Ishikawa (cell line): ENCODE results near the gene ATP6V0A1.

Experiments
- CEBPB ChIP-seq: IDR thresholded peaks from 2 replicates; pipeline ENCODE4 v1.6.1; 2012
- CREB1 ChIP-seq: IDR thresholded peaks from 2 replicates; pipeline ENCODE4 v1.6.1; 2012; ENCODE audit warnings: low read depth
- EGR1 ChIP-seq: IDR thresholded peaks from 2 replicates; pipeline ENCODE4 v1.6.1; 2012
- EP300 ChIP-seq: IDR thresholded peaks from 2 replicates; pipeline ENCODE4 v1.6.1; 2012; ENCODE audit warnings: borderline replicate concordance
- FOXM1 ChIP-seq: IDR thresholded peaks from 2 replicates; pipeline ENCODE4 v1.6.1; 2012; ENCODE audit warnings: low read depth, borderline replicate concordance
- NFIC ChIP-seq: IDR thresholded peaks from 2 replicates; pipeline ENCODE4 v1.6.1; 2012
- RAD21 ChIP-seq: IDR thresholded peaks from 2 replicates; pipeline ENCODE4 v1.6.1; 2012; ENCODE audit warnings: low read depth
- REST ChIP-seq: IDR thresholded peaks from 2 replicates; pipeline ENCODE4 v1.6.1; 2012; ENCODE audit warnings: low read depth, mild to moderate bottlenecking
- TAF1 ChIP-seq: IDR thresholded peaks from 2 replicates; pipeline ENCODE4 v1.6.1; 2012; ENCODE audit warnings: low read depth, mild to moderate bottlenecking
- TEAD4 ChIP-seq: IDR thresholded peaks from 2 replicates; pipeline ENCODE4 v1.6.1; 2012
- YY1 ChIP-seq: IDR thresholded peaks from 2 replicates; pipeline ENCODE4 v1.6.1; 2012; ENCODE audit warnings: low read depth
- ZBTB7A ChIP-seq: IDR thresholded peaks from 2 replicates; pipeline ENCODE4 v1.6.1; 2012; ENCODE audit warnings: low read depth
- TF ChIP-seq, protein P1 (sequence below): IDR thresholded peaks from 2 replicates; pipeline ENCODE4 v1.6.1; 2012
- TF ChIP-seq, protein P2 (sequence below): IDR thresholded peaks from 2 replicates; pipeline ENCODE4 v1.6.1; 2012

DNA sequence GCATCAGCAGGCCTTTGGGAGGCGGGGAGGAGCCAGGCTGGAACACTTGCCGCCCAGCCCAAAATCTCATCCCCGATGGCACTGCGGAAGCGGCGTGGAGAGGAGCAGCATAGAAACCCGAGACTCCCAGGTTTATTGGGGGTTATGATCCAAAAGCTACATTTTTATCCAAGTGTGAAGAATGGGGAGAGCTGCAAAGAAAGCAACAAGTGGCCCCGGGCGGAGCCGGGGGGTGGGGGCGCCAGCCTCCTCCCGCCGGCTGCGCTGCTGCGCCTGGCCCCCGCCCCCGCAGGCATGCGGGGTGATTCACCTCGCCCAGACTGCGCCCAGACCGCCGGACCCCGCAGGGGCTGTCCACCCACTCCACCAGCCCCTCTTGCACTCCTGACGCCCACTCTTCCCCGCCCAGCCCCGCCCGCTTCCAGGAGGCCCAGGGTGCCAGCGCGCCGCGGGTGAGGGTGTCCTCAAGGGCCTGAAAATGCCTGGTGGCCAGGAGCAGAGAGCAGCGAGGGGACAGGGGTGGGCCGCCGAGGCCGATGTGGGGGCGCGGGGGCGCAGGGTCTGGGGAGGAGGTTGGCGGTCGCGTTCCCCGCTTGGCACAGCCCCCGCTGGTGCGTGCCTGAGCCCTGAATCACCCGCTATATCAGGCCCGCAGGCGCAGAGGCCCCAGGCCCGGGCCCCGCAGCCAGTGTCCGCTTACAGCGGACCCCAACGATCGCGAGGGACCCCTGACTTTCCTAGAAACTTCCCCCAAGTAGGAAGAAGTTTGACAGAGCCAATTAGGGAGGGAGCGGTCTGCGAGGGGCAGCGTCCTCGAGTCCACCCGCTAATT is 37.0 kb upstream of the ATP6V0A1 start:
- 0 out of 2 replicates have a peak, but pooled peaks have one; percentile 6 for TF ChIP-seq EP300
- TF ChIP-seq, protein P1, sequence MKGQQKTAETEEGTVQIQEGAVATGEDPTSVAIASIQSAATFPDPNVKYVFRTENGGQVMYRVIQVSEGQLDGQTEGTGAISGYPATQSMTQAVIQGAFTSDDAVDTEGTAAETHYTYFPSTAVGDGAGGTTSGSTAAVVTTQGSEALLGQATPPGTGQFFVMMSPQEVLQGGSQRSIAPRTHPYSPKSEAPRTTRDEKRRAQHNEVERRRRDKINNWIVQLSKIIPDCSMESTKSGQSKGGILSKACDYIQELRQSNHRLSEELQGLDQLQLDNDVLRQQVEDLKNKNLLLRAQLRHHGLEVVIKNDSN, result no peak
- no peak for TF ChIP-seq RAD21
- no peak for TF ChIP-seq NFIC
- TF ChIP-seq, protein P2, sequence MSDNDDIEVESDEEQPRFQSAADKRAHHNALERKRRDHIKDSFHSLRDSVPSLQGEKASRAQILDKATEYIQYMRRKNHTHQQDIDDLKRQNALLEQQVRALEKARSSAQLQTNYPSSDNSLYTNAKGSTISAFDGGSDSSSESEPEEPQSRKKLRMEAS, result 0 out of 2 replicates have a peak, but pooled peaks have one; percentile 6
- no peak for TF ChIP-seq REST
- TF ChIP-seq YY1, result no peak
- no peak for TF ChIP-seq CREB1
- TF ChIP-seq TEAD4, result no peak; the same call in 1 of the 2 replicates
- peak; percentile 88 for TF ChIP-seq EGR1
- peak; percentile 80 for TF ChIP-seq ZBTB7A
- TF ChIP-seq CEBPB, result no peak
- TF ChIP-seq FOXM1, result no peak
- TF ChIP-seq TAF1, result no peak
